ENCODE data around the gene VLDLR. TPM values are rescaled to one million over a fixed set of nuclear protein-coding genes. Genes with fewer than 3 reads are reported as not detected.

Gene VLDLR
- total and polyA plus RNA-seq, 12 donors: 7.7 to 54.1 (median 32.7) TPM

GRCh38 chr9:2622461-2623287 lies 1.1 kb downstream of the VLDLR start:
- TF ChIP-seq POLR2A (IDR thresholded peaks at IDR 0.05) (no peak), CTCF (IDR thresholded peaks at IDR 0.05) (no peak)
- H3K9me3 ChIP-seq (replicated peaks in 1 of 3): no peaks in the 10 kb centered on the region
- intact Hi-C loops (cut with DNase I): no loop called here
- H3K36me3 ChIP-seq (replicated peaks in 1 of 2): no peaks in the 10 kb centered on the region
- H3K27me3 ChIP-seq: no peaks in the 10 kb centered on the region
- WGBS, 4 donors: 0 to 5% (median 1%) methylated on average over 8 to 82 of the region's 82 CpGs
- H3K4me3 ChIP-seq: peak overlapping the region; percentile 35 to 88 (median 78)
- DNase-seq: peak in 5 of 7 donors; percentile 18 to 46 (median 39)
- H3K27ac ChIP-seq: peak overlapping the region; percentile 34 to 87 (median 84)
- H3K4me1 ChIP-seq (replicated peaks in 1 of 2): peaks cover 6 to 27% of the 10 kb centered on the region in 2 donors

- peak; percentile 68 to 90 (median 77) for DNase-seq
- Histone ChIP-seq H3K9me3 (replicated peaks in 1 of 3) (no peaks in the 10 kb centered on the region), H3K27ac (peak overlapping the region; percentile 34 to 87 (median 84)), H3K36me3 (replicated peaks in 1 of 2) (no peaks in the 10 kb centered on the region), H3K27me3 (no peaks in the 10 kb centered on the region), H3K4me1 (replicated peaks in 1 of 2) (peaks cover 6 to 27% of the 10 kb centered on the region in 2 donors), H3K4me3 (peak overlapping the region in 3 of 4 donors; percentile 35 to 88 (median 69))
- 10 to 20% (median 13%) methylated on average over 14 to 34 of the region's 34 CpGs for WGBS, 4 donors
- intact Hi-C loops (cut with DNase I): no loop called here
- TF ChIP-seq POLR2A (IDR thresholded peaks at IDR 0.05) (peak in 1 of 2 donors; percentile 80), CTCF (IDR thresholded peaks at IDR 0.05) (no peak)
These were observed 1.9 kb downstream of the VLDLR start for GRCh38 chr9:2623288-2624050.

GRCh38 chr9:2624051-2624682 lies 2.6 kb downstream of the VLDLR start:
- TF ChIP-seq POLR2A (IDR thresholded peaks at IDR 0.05) (no peak), CTCF (IDR thresholded peaks at IDR 0.05) (no peak)
- Histone ChIP-seq H3K9me3 (replicated peaks in 1 of 3) (no peaks in the 10 kb centered on the region), H3K36me3 (replicated peaks in 1 of 2) (no peaks in the 10 kb centered on the region), H3K4me3 (no peak overlapping the region), H3K27me3 (no peaks in the 10 kb centered on the region), H3K27ac (peak overlapping the region in 4 of 5 donors; percentile 81 to 87 (median 84)), H3K4me1 (replicated peaks in 1 of 2) (peaks cover 6 to 27% of the 10 kb centered on the region in 2 donors)
- intact Hi-C loops (cut with DNase I): no loop called here
- 60 to 100% (median 88%) methylated on average over 1 of the region's 1 CpG for WGBS, 4 donors
- DNase-seq: no peak

- TF ChIP-seq POLR2A (IDR thresholded peaks at IDR 0.05) (no peak), CTCF (IDR thresholded peaks at IDR 0.05) (peak in 1 of 6 experiments; percentile 8)
- DNase-seq: no peak
- H3K36me3 ChIP-seq (replicated peaks in 1 of 2): no peaks in the 10 kb centered on the region
- H3K4me1 ChIP-seq (replicated peaks in 1 of 2): peaks cover 6 to 39% of the 10 kb centered on the region in 2 donors
- intact Hi-C loops (cut with DNase I): no loop called here
- H3K27me3 ChIP-seq: no peaks in the 10 kb centered on the region
- H3K27ac ChIP-seq: no peak overlapping the region
- no peaks in the 10 kb centered on the region for H3K9me3 ChIP-seq (replicated peaks in 1 of 3)
- 89 to 91% (median 91%) methylated on average over 4 of the region's 4 CpGs for WGBS, 4 donors
- no peak overlapping the region for H3K4me3 ChIP-seq
These were observed 3.8 kb downstream of the VLDLR start for GRCh38 chr9:2625427-2625826.
